Naive thymus-derived CD4-positive, alpha-beta T cell (primary cell): ENCODE data around the gene N4BP3. TPM values are rescaled to one million over a fixed set of nuclear protein-coding genes. Genes with fewer than 3 reads are reported as not detected.
A peak's percentile ranks its signal among the peaks of the same experiment; 100 is the strongest.

ENCODE experiments used
- ATAC-seq: fragments of 150-1000 bp; cut with Tn5 transposase; 2 replicates; pipeline ENCODE4 v1.10.0; 2021; ENCODE audit warnings: mild to moderate bottlenecking, moderate library complexity
- CTCF ChIA-PET: fragments of 350-600 bp; sonication (Branson Sonifier 250); formaldehyde crosslinking; loops from one replicate; lab custom pipeline; 2021; ENCODE audit warnings: antibody characterized with exemption; lab: Charles Lee
- POLR2A ChIA-PET: fragments of 350-600 bp; sonication (Branson Sonifier 250); formaldehyde crosslinking; loops from one replicate; lab custom pipeline; 2021; ENCODE audit warnings: antibody characterized with exemption, inconsistent platforms; lab: Charles Lee
- DNase-seq, 9 donors: peaks; one replicate each; pipeline versions ENCODE4 v3.0.0 to v3.0.0-alpha.2; 2020 to 2022; ENCODE audit warnings: mixed read lengths in 1 of 9
- H3K27ac ChIP-seq: one replicate; pipeline ENCODE4 v1.7.0; 2013; ENCODE audit warnings: mild to moderate bottlenecking, low read depth, low read length, moderate library complexity
- H3K27me3 ChIP-seq, 2 donors: one replicate each; pipeline ENCODE4 v1.7.0; 2013; ENCODE audit warnings: low read length in 2 of 2, mild to moderate bottlenecking in 2 of 2, moderate library complexity in 2 of 2; ENCODE audit not compliant: control insufficient read depth in 2 of 2, insufficient read depth in 2 of 2
- H3K36me3 ChIP-seq, 3 experiments: 1 replicate in 2 of 3; 2 replicates in 1 of 3; pipeline ENCODE4 v1.7.0; 2013; ENCODE audit warnings: low read length in 3 of 3, mild to moderate bottlenecking in 3 of 3, moderate library complexity in 1 of 3; ENCODE audit not compliant: insufficient read depth in 3 of 3, control insufficient read depth in 2 of 3
- H3K4me1 ChIP-seq, 2 donors: one replicate each; pipeline ENCODE4 v1.7.0; 2013; ENCODE audit warnings: low read length in 2 of 2, mild to moderate bottlenecking in 2 of 2, moderate library complexity in 1 of 2; ENCODE audit not compliant: control insufficient read depth in 2 of 2, insufficient read depth in 2 of 2
- H3K4me3 ChIP-seq: 2 replicates; pipeline ENCODE4 v1.7.0; 2013; ENCODE audit warnings: mild to moderate bottlenecking, low read length
- H3K9me3 ChIP-seq, 3 experiments: 1 replicate in 2 of 3; 2 replicates in 1 of 3; pipeline ENCODE4 v1.7.0; 2013; ENCODE audit warnings: low read length in 3 of 3; ENCODE audit not compliant: control insufficient read depth in 2 of 3
- H3K27ac Mint-ChIP-seq, 9 donors: one replicate each; pipeline ENCODE4 v1.8.0; 2020 to 2022; ENCODE audit warnings: mixed read lengths in 9 of 9, mild to moderate bottlenecking in 8 of 9, moderate library complexity in 5 of 9, inconsistent platforms in 2 of 9
- H3K27me3 Mint-ChIP-seq, 5 donors: one replicate each; pipeline ENCODE4 v1.8.0; 2021 to 2022; ENCODE audit warnings: mixed read lengths in 5 of 5, mild to moderate bottlenecking in 1 of 5
- H3K36me3 Mint-ChIP-seq, 5 donors: one replicate each; pipeline ENCODE4 v1.8.0; 2020 to 2022; ENCODE audit warnings: mixed read lengths in 5 of 5, mild to moderate bottlenecking in 3 of 5, inconsistent platforms in 1 of 5
- H3K4me1 Mint-ChIP-seq, 7 donors: one replicate each; pipeline ENCODE4 v1.8.0; 2020 to 2022; ENCODE audit warnings: mixed read lengths in 7 of 7, mild to moderate bottlenecking in 3 of 7, inconsistent platforms in 1 of 7
- H3K4me3 Mint-ChIP-seq, 10 donors: one replicate each; pipeline ENCODE4 v1.8.0; 2020 to 2022; ENCODE audit warnings: mild to moderate bottlenecking in 10 of 10, mixed read lengths in 10 of 10, moderate library complexity in 6 of 10, inconsistent platforms in 2 of 10
- H3K9me3 Mint-ChIP-seq, 11 donors: one replicate each; pipeline ENCODE4 v1.8.0; 2020 to 2022; ENCODE audit warnings: mixed read lengths in 11 of 11, mild to moderate bottlenecking in 4 of 11, inconsistent platforms in 1 of 11, moderate library complexity in 1 of 11
- intact Hi-C, 2 donors: fragments of 100-400 bp; cut with micrococcal nuclease; formaldehyde crosslinking; loops; one replicate each; pipeline ENCODE4 v1.15.1; 2023
- polyA plus RNA-seq, 2 donors: library from polyadenylated mRNA; unstranded; fragments of 300-500 nt; fragmentation: Illumina TruSeq; gene quantifications; one replicate each; pipeline ENCODE4 v1.2.3, GENCODE V29; 2021
- total RNA-seq, 6 experiments: library from RNA in 5 of 6; stranded (reverse) in 5 of 6; gene quantifications; 1 replicate in 5 of 6; 2 replicates in 1 of 6; pipeline ENCODE4 v1.2.3 and lab custom pipeline; 2021 to 2026

N4BP3 gene
- total and polyA plus RNA-seq, 7 experiments from 2014 or later: 0.19 to 3.5 (median 1.1) TPM

GRCh38 chr5:178112545-178112944 is 787 bp upstream of the N4BP3 start:
- Mint-ChIP-seq H3K4me3 (peak overlapping the region; percentile 82 to 96 (median 87)), H3K36me3 (peaks cover 0 to 8% (median 0%) of the 10 kb centered on the region in 5 donors), H3K27me3 (peaks cover 0 to 46% (median 8%) of the 10 kb centered on the region in 5 donors), H3K4me1 (peaks cover 20 to 47% (median 34%) of the 10 kb centered on the region in 7 donors), H3K27ac (peak overlapping the region in 3 of 9 donors; percentile 10 to 81 (median 64)), H3K9me3 (no peaks in the 10 kb centered on the region)
- no peak for DNase-seq
- ChIA-PET POLR2A (no interaction called here), CTCF (interaction anchor here (1.2 kb wide), 1 partner anchor 9 kb away, joined by 3 read pairs; no protein-coding TSS in a partner anchor)
- Histone ChIP-seq H3K4me1 (peaks cover 36% of the 10 kb centered on the region in 2 donors), H3K27me3 (no peaks in the 10 kb centered on the region), H3K9me3 (no peaks in the 10 kb centered on the region), H3K36me3 (no peaks in the 10 kb centered on the region), H3K27ac (no peak overlapping the region), H3K4me3 (peak overlapping the region; percentile 34)
- intact Hi-C loops: loop anchor here (2.0 to 5.0 kb wide), 3 partner anchors 35 to 92 kb away; partner anchors contain the start of genes HNRNPAB (in 1 of the 2) and NHP2 (in 1 of the 2)
- ATAC-seq: no peak

DNA sequence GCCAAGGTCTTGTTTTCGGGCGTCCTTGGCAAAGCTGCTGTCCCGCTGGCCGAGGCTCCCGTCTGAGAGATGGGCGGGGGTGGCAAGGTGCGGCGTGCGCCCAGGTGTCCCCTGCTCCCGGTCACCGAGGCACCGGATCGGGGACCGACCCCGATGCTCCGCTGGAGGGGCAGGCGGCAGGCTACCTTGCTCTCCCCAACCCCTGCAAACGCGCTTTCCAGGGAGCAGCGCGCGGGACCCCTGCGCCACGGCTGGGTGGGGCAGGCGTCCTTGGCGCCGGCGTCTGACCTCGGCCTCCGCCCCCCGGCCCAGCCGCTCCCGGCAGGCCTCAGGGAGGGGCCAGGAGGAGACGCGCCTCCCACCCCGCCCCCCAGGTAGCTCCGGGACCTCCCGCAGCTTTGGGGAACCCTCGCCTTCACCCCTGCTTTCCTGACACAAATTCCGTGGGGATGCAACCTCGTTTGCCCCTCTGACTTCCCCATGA is 551 bp downstream of the N4BP3 start:
- H3K36me3 Mint-ChIP-seq: peaks cover 0 to 8% (median 0%) of the 10 kb centered on the region in 5 donors
- Histone ChIP-seq H3K27me3 (no peaks in the 10 kb centered on the region), H3K4me1 (peaks cover 38 to 47% of the 10 kb centered on the region in 2 donors), H3K4me3 (peak overlapping the region; percentile 50), H3K36me3 (no peaks in the 10 kb centered on the region), H3K9me3 (no peaks in the 10 kb centered on the region), H3K27ac (no peak overlapping the region)
- H3K4me3 Mint-ChIP-seq: peak overlapping the region; percentile 79 to 96 (median 84)
- DNase-seq: peak in 1 of 9 donors; percentile 39
- CTCF ChIA-PET: interaction anchor here (0.7 kb wide), 1 partner anchor 9 kb away, joined by 3 read pairs; no protein-coding TSS in a partner anchor
- no peak for ATAC-seq
- POLR2A ChIA-PET: interaction anchor here (1.7 kb wide), 1 partner anchor 10 kb away, joined by 3 read pairs; no protein-coding TSS in a partner anchor
- peaks cover 0 to 46% (median 8%) of the 10 kb centered on the region in 5 donors for H3K27me3 Mint-ChIP-seq
- H3K4me1 Mint-ChIP-seq: peaks cover 20 to 38% (median 34%) of the 10 kb centered on the region in 7 donors
- intact Hi-C loops: loop anchor here (1.0 to 5.0 kb wide), 7 partner anchors 7 to 91 kb away; partner anchors contain the start of genes NHP2 (in 2 of the 2), HNRNPAB (in 1 of the 2) and RMND5B (in 1 of the 2)
- peak overlapping the region in 3 of 9 donors; percentile 32 to 79 (median 51) for H3K27ac Mint-ChIP-seq
- H3K9me3 Mint-ChIP-seq: no peaks in the 10 kb centered on the region

GRCh38 chr5:178114325-178115135 is 1.2 kb downstream of the N4BP3 start:
- Histone ChIP-seq H3K4me1 (peaks cover 38 to 47% of the 10 kb centered on the region in 2 donors), H3K27ac (no peak overlapping the region), H3K4me3 (peak overlapping the region; percentile 50), H3K27me3 (no peaks in the 10 kb centered on the region), H3K36me3 (no peaks in the 10 kb centered on the region), H3K9me3 (no peaks in the 10 kb centered on the region)
- ChIA-PET POLR2A (interaction anchor here (1.7 kb wide), 1 partner anchor 9 kb away, joined by 3 read pairs; no protein-coding TSS in a partner anchor), CTCF (interaction anchor here (0.7 kb wide), 1 partner anchor 10 kb away, joined by 3 read pairs; no protein-coding TSS in a partner anchor)
- Mint-ChIP-seq H3K4me3 (peak overlapping the region; percentile 79 to 96 (median 84)), H3K27ac (peak overlapping the region in 6 of 9 donors; percentile 32 to 87 (median 49)), H3K27me3 (peaks cover 0 to 46% (median 8%) of the 10 kb centered on the region in 5 donors), H3K4me1 (peaks cover 20 to 37% (median 34%) of the 10 kb centered on the region in 7 donors), H3K9me3 (no peaks in the 10 kb centered on the region), H3K36me3 (peaks cover 0 to 8% (median 0%) of the 10 kb centered on the region in 5 donors)
- DNase-seq (peak in 2 of 9 donors; percentile 35 to 42), ATAC-seq (peak; percentile 52)
- intact Hi-C loops: loop anchor here (1.0 to 5.0 kb wide), 3 partner anchors 17 to 38 kb away; partner anchors contain the start of genes NHP2 (in 1 of the 2) and RMND5B (in 1 of the 2)

DNA sequence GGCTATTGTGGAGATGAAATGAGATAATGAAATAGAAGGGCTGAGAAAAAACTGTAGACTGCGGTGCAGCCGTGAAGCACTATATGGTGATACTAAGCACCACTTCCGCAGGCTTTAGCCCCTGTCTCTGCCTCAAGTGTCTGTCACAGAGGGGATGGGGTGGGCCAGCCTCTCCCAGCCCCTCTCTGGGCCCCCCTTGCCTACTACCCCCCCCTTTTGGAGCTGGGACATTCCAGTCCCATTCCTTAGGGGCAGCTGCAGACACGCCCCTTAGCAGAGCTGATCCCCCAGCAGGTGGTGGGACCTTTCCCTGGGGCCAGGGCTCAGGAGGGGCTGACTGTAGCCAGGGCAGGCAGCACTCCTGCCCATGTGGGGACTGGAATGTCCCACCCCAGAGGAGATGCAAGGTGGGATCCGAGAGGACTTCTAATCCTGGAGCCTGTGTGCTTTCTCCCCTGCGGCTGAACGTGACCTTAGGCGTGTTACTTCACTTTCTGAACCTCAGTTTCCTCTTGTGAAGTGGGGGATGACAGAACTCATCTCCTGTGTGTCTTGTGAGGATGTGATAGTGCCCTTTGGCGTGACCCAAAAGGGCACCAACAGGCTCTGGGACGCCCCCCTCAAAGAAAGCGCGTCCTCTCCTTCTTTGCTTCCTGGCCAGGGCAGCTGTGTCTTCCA is 1.9 kb downstream of the N4BP3 start:
- intact Hi-C loops: no loop called here
- ATAC-seq: peak; percentile 26
- H3K27me3 Mint-ChIP-seq: peaks cover 0 to 44% (median 8%) of the 10 kb centered on the region in 5 donors
- peak overlapping the region; percentile 79 to 96 (median 84) for H3K4me3 Mint-ChIP-seq
- peak overlapping the region; percentile 50 for H3K4me3 ChIP-seq
- H3K36me3 Mint-ChIP-seq: peaks cover 0 to 8% (median 0%) of the 10 kb centered on the region in 5 donors
- no peaks in the 10 kb centered on the region for H3K27me3 ChIP-seq
- ChIA-PET POLR2A (interaction anchor here (1.7 kb wide), 1 partner anchor 8 kb away, joined by 3 read pairs; no protein-coding TSS in a partner anchor), CTCF (interaction anchor here (0.6 to 0.7 kb wide), 2 partner anchors 36 to 38 kb away, joined by 3 read pairs; no protein-coding TSS in a partner anchor)
- H3K9me3 Mint-ChIP-seq: no peaks in the 10 kb centered on the region
- no peak overlapping the region for H3K27ac ChIP-seq
- H3K4me1 ChIP-seq: peaks cover 38 to 47% of the 10 kb centered on the region in 2 donors
- no peak for DNase-seq
- H3K4me1 Mint-ChIP-seq: peaks cover 20 to 37% (median 34%) of the 10 kb centered on the region in 7 donors
- peak overlapping the region in 3 of 9 donors; percentile 47 to 87 (median 51) for H3K27ac Mint-ChIP-seq
- no peaks in the 10 kb centered on the region for H3K9me3 ChIP-seq
- no peaks in the 10 kb centered on the region for H3K36me3 ChIP-seq

DNA sequence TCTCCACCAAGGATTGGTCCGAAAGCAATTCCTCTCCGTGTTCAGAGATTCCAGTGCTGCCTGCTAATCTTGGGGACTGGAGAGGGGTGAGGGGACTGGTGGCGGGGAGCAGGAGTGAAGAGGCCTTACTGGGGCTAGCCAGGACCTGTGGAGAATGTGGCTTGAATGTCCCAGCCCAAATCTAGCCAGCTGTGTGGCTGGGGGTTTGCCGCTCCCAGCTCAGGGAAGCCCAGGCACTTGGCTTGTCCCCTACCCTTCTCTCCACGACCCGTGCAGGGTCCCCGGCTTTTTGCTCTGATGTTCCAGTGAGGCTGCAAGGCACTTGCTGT is 2.4 kb downstream of the N4BP3 start:
- ATAC-seq (no peak), DNase-seq (no peak)
- CTCF ChIA-PET: interaction anchor here (0.6 to 1.0 kb wide), 3 partner anchors 35 to 40 kb away, joined by 3 read pairs; no protein-coding TSS in a partner anchor
- H3K36me3 ChIP-seq: no peaks in the 10 kb centered on the region
- no peak overlapping the region for H3K27ac ChIP-seq
- Mint-ChIP-seq H3K27me3 (peaks cover 0 to 39% (median 8%) of the 10 kb centered on the region in 5 donors), H3K9me3 (no peaks in the 10 kb centered on the region), H3K4me1 (peaks cover 20 to 40% (median 38%) of the 10 kb centered on the region in 7 donors), H3K27ac (peak overlapping the region in 1 of 9 donors; percentile 41), H3K36me3 (peaks cover 0 to 8% (median 0%) of the 10 kb centered on the region in 5 donors), H3K4me3 (peak overlapping the region in 8 of 10 donors; percentile 17 to 96 (median 44))
- H3K27me3 ChIP-seq: no peaks in the 10 kb centered on the region
- intact Hi-C loops: no loop called here
- H3K4me3 ChIP-seq: peak overlapping the region; percentile 23
- H3K4me1 ChIP-seq: peaks cover 38 to 47% of the 10 kb centered on the region in 2 donors
- H3K9me3 ChIP-seq: no peaks in the 10 kb centered on the region
- POLR2A ChIA-PET: no interaction called here
